Measurements from ENCODE around the gene MAP4K4. TPM values are rescaled to one million over a fixed set of nuclear protein-coding genes. Genes with fewer than 3 reads are reported as not detected.

MAP4K4 gene
- polyA plus RNA-seq, 1 experiment = 158 TPM

DNA sequence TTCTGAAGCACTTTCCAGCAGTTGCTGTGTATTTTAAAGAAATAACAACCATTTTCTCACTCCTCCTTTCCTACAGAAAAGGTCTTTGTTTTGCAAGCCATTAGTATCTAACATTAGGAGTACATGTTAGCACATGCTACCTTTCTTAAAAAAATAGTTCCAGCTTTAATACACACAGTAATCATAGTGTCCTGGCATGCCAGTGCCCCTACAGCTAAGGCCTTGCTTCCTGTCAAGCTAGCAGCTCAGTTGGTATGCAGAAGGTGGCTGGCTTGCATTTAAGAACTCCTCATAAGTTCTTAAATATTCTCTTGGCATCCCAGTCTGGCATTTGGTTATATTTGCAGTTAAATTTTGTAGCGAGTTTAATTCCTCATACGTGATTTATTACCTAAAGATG, 152.9 kb downstream of the MAP4K4 start:
- POLR2A ChIA-PET = no interaction called here
- no peak overlapping the region for H3K27ac ChIP-seq (ENCODE audit: low read depth, low read length)

GRCh38 chr2:101850991-101851390, 153.5 kb downstream of the MAP4K4 start:
- Histone ChIP-seq H3K27ac (ENCODE audit: low read depth, low read length) (no peak overlapping the region), H3K27me3 (ENCODE audit: control insufficient read depth, insufficient read depth, low read length) (no peaks in the 10 kb centered on the region), H3K9me3 (ENCODE audit: control insufficient read depth, insufficient read depth, low read length) (no peaks in the 10 kb centered on the region), H3K4me3 (ENCODE audit: low read depth, low read length) (no peak overlapping the region)
- DNase-seq (ENCODE audit: low read depth, low spot score) = no peak
- TF ChIP-seq, protein P1, sequence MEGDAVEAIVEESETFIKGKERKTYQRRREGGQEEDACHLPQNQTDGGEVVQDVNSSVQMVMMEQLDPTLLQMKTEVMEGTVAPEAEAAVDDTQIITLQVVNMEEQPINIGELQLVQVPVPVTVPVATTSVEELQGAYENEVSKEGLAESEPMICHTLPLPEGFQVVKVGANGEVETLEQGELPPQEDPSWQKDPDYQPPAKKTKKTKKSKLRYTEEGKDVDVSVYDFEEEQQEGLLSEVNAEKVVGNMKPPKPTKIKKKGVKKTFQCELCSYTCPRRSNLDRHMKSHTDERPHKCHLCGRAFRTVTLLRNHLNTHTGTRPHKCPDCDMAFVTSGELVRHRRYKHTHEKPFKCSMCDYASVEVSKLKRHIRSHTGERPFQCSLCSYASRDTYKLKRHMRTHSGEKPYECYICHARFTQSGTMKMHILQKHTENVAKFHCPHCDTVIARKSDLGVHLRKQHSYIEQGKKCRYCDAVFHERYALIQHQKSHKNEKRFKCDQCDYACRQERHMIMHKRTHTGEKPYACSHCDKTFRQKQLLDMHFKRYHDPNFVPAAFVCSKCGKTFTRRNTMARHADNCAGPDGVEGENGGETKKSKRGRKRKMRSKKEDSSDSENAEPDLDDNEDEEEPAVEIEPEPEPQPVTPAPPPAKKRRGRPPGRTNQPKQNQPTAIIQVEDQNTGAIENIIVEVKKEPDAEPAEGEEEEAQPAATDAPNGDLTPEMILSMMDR (IDR thresholded peaks at IDR 0.05; ENCODE audit: low read depth, low read length) = no peak
- ChIA-PET CTCF (interaction anchor here (1.1 to 2.3 kb wide), 7 partner anchors 20 to 432 kb away, joined by 3 to 12 read pairs (median 3); no protein-coding TSS in a partner anchor), POLR2A (no interaction called here)

More for the DNA sequence above, 152.9 kb downstream of the MAP4K4 start:
- TF ChIP-seq, protein P1 (IDR thresholded peaks at IDR 0.05; ENCODE audit: low read depth, low read length) = no peak
- Histone ChIP-seq H3K4me3 (ENCODE audit: low read depth, low read length) (no peak overlapping the region), H3K27me3 (ENCODE audit: control insufficient read depth, insufficient read depth, low read length) (no peaks in the 10 kb centered on the region), H3K9me3 (ENCODE audit: control insufficient read depth, insufficient read depth, low read length) (no peaks in the 10 kb centered on the region)
- no peak for DNase-seq (ENCODE audit: low read depth, low spot score)
- CTCF ChIA-PET = interaction anchor here (1.2 to 2.3 kb wide), 3 partner anchors 33 to 431 kb away, joined by 3 to 12 read pairs (median 3); no protein-coding TSS in a partner anchor

- CTCF ChIA-PET = no interaction called here
- POLR2A ChIA-PET = interaction anchor here (0.5 kb wide), 1 partner anchor 31 kb away, joined by 3 read pairs; no protein-coding TSS in a partner anchor
- no peak overlapping the region for H3K27ac ChIP-seq (ENCODE audit: low read depth, low read length)
Observed at GRCh38 chr2:101852824-101853223, 155.3 kb downstream of the MAP4K4 start.

GRCh38 chr2:101854877-101855276, 157.4 kb downstream of the MAP4K4 start:
- no peaks in the 10 kb centered on the region for H3K27me3 ChIP-seq (ENCODE audit: control insufficient read depth, insufficient read depth, low read length)
- ChIA-PET CTCF (no interaction called here), POLR2A (no interaction called here)
- no peak overlapping the region for H3K27ac ChIP-seq (ENCODE audit: low read depth, low read length)
- no peak overlapping the region for H3K4me3 ChIP-seq (ENCODE audit: low read depth, low read length)
- no peak for DNase-seq (ENCODE audit: low read depth, low spot score)
- TF ChIP-seq, protein P1 (IDR thresholded peaks at IDR 0.05; ENCODE audit: low read depth, low read length) = no peak
- H3K9me3 ChIP-seq (ENCODE audit: control insufficient read depth, insufficient read depth, low read length) = no peaks in the 10 kb centered on the region

More at GRCh38 chr2:101852824-101853223, 155.3 kb downstream of the MAP4K4 start:
- TF ChIP-seq, protein P1 (IDR thresholded peaks at IDR 0.05; ENCODE audit: low read depth, low read length) = no peak
- no peaks in the 10 kb centered on the region for H3K9me3 ChIP-seq (ENCODE audit: control insufficient read depth, insufficient read depth, low read length)
- no peak overlapping the region for H3K4me3 ChIP-seq (ENCODE audit: low read depth, low read length)
- DNase-seq (ENCODE audit: low read depth, low spot score) = no peak
- H3K27me3 ChIP-seq (ENCODE audit: control insufficient read depth, insufficient read depth, low read length) = no peaks in the 10 kb centered on the region

DNA sequence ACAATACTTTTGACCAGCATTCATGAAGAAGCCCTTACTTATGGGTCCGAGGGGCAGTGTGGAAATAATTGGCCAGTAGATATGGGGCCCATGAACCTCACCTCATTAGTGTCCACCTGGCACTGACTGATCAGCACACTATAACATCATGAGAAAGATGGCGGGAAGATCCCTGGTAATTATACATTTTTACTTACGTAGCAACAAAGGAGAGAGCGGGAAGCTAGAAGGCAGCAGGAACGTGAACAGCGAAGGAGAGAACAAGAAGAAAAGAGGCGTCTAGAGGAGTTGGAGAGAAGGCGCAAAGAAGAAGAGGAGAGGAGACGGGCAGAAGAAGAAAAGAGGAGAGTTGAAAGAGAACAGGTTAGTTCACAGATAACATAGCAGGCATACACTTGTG, 158.3 kb downstream of the MAP4K4 start:
- DNase-seq (ENCODE audit: low read depth, low spot score) = no peak
- ChIA-PET CTCF (no interaction called here), POLR2A (no interaction called here)
- no peaks in the 10 kb centered on the region for H3K27me3 ChIP-seq (ENCODE audit: control insufficient read depth, insufficient read depth, low read length)
- TF ChIP-seq, protein P1 (IDR thresholded peaks at IDR 0.05; ENCODE audit: low read depth, low read length) = no peak
- no peak overlapping the region for H3K4me3 ChIP-seq (ENCODE audit: low read depth, low read length)
- no peak overlapping the region for H3K27ac ChIP-seq (ENCODE audit: low read depth, low read length)
- H3K9me3 ChIP-seq (ENCODE audit: control insufficient read depth, insufficient read depth, low read length) = no peaks in the 10 kb centered on the region

All from AG04450 (cell line).